SIG-M5 (cell line): Measurements from ENCODE around the gene MAT2B.

Source experiments
- DNase-seq: peaks from one replicate; lab custom pipeline; 2025; lab: John Stamatoyannopoulos, UW

Gene MAT2B

DNA sequence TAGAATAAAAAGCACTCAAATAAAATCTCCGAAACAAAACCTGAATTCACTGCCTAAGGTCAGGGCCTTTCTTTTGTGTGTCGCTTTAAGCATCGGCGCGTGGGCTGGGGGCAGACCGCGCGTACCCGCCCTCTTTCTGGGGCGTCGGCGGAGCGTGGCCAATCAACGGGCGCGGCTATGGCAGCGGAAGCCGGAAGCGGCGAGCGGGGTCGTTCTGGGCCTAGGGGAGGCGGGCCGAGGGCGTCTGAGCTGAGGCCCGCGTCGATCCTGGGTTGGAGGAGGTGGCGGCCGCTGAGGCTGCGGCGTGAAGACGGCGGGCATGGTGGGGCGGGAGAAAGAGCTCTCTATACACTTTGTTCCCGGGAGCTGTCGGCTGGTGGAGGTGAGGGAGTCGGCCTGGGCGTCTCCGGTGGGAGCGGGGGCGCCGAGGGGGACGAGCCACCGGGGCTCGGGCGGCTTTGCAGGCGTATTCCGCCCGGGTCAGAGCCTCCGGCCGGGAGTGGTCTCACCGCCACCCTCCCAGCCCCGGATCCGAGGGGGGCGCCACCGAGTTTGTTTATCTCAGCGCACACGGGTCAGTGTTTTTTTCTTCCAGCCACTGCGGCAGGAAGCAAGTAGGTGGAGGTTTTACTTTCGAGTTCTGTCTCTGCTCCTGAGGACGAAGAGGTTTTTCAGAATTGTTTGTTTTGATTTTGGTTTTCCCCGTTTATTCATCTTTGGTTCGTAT is at the start of gene MAT2B:
MAT2B (plus strand) TSS at position 252 of the 727 bp plus-strand sequence; CDS start at position 320, 68 bp downstream.
- DNase-seq: peak; percentile 75

DNA sequence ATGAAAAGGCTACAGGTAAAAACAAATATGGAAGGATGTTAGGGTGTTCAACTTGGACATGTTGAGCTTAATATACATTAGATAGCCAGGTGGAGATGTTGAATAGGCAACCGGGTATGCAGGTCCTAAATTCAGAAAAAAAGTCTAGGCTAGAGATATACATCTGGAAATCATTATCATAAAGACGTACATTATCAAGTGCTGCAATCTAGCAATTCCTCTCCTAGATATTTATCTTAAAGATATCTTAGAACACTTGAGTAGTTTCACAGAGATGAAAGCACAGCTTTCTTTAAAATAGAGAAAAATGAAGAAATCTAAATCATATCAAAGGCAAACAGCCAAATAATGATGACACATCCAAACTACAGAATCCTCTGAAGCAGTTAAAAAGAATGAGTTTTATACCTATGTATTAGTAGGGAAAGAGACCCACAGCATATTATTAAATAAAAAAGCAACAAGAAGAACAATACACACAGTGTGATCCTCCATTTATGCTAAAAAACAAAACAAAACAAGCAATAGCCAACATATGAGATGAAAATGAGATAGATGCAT is 49.3 kb upstream of the MAT2B start:
- no peak for DNase-seq

DNA sequence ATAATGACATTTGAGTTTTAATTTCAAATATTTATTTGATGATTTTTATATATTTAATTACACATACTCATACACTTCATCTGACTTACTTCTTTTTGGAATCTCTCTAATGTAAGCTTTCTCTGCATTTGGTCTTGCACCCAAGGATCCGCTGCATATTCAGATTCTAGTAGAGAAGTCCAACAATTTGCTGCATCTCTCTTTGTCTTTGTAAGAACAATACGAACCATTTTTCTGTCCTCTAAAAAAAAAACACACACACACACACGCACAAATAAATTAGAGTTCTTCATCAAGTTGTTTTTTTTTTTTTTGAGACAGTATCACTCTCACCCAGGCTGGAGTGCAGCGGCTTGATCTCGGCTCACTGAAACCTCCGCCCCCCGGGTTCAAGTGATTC is 48.6 kb upstream of the MAT2B start:
- DNase-seq: no peak

DNA sequence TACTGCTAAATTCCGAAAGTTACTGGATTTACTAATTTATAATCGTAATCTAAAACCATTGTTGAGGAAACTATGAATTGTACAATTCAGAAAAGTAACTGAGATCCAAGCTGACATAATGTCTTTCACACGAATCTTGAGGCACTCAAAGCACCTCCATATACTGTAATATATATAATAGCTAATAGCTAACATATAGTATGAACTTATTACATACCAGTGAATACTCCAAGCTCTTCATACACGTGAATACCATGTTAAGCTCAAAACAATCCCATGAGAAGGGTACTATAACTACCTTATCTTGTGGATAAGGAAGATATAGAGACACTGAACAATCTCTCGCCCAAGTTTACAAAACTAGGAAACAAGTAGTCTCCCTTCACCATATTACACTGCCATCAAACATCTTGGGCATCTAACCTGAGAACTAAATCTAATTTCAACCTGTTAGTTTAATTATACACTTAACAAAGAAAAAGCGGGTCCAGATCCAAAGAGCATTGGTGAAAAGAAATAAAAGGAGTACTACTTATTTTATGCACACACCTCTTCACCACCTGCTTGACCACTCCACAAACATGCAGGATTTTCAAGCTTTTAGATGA is 46.5 kb upstream of the MAT2B start:
- DNase-seq: no peak

DNA sequence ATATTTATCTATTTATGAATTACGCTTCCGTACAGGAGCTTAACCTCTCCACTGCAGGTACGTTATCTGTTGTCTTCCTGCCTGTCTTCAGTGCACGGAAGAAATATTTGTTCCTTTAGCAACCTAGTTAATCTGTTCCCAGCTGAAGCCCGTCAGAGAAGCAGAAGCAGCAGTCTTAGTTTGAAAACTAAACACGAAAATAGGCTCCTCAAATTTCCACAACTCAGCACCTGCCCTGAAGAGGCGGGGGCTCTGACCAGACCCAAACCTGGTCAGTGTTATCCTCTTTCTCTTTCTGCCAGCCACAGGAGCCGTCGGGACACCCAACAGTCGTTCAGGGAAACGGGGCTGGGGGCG is 46.0 kb upstream of the MAT2B start:
- DNase-seq: no peak

DNA sequence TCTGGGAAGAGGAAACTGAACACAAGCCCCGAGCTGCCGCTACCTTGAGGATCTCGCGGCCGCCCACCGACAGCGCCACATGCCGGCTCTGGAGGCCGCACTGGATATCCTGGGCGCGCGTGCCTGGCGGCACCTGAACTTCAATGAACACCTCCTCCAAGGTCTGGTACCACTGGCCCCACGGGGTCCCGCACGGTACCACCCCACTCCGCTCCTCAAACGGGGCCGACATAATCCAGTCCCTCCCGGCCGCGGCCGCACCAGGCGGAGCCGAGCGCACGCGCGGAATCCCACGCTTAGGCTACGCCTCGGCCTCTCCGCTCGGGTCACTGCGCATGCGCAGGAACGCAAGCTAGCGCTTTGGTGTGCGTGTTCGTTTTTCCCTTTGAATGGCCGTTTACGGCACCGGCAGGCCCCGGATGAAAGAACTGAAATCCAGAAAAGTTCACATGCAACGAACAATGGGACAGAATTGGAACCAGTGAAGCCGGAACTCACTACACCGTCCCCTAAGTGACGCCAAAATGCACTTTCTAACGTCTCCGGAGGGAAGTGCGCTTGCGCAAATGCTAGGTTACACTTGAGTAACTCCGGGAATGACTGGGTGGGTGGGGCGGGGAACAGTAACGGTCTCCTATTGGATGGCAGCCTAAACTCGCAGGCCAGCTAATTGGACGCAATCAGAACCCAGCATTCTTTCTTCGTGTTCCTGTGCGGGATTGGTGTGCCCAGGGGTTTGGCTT is 45.4 kb upstream of the MAT2B start, which contains the start of gene NUDCD2:
NUDCD2 (minus strand) TSS at position 284 of the 743 bp plus-strand sequence; CDS start at position 232, 52 bp downstream.
- peak; percentile 97 for DNase-seq

DNA sequence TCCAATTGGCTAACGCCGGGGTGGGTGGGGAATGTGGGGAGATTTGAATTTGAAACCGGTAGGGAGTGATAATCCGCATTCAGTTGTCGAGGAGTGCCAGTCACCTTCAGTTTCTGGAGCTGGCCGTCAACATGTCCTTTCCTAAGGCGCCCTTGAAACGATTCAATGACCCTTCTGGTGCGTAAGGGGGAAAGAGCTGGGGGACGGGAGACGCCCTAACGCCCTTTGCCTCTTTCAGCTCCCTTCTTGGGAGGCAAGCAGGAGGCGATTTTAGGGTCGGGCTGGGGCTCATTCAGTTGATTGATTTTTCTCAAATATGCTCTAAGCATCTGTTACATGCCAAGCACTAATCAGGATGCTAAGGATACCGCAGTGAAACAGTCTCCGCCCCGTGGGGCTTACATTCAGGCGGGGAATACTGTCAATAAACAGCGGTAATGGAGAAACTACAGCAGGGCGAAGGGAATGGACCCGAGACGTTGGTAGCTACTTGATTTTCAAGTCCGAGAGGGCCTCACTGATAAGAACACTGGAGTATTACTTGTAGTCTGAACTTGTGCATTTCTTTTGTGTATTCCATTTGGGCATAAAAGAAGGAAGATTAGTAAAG is 44.8 kb upstream of the MAT2B start, which contains the start of gene HMMR:
HMMR (plus strand) TSS at position 71 of the 610 bp plus-strand sequence; CDS start at position 132, 61 bp downstream.
- no peak for DNase-seq

DNA sequence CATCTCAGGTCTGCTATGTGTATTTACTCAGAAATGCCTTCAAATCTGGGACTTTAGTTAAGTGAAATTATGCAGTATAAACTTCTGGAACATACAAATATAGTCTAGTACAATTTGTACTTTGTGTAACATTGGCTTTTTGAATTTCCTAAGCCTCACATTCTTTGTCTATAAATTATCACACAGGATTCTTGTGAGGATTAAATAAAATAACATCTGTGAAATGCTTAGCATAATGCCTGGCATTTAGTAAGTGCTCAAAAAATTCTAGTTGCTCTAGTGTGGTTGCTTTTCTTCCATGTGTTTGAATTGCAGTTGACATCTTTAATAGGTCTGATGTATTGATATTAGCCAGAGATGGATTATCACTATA is 42.4 kb upstream of the MAT2B start:
- DNase-seq: no peak

DNA sequence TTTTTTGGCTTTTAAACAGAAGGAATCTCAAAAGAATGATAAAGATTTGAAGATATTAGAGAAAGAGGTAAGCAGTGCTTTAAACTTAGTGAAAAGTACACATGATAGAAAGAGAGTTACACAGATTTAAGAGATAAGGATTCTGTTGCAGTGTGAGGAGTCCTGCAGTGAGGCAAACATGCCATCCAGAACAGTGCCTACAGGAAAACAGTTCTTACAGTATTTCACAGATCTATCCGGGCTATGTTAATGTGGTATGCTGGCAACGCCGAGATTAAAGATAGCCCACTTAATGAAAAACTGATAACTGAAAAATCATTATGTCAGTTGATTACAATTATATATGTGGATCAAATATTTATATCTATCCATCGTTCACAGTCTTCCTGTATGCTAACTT is 37.7 kb upstream of the MAT2B start:
- DNase-seq: no peak

DNA sequence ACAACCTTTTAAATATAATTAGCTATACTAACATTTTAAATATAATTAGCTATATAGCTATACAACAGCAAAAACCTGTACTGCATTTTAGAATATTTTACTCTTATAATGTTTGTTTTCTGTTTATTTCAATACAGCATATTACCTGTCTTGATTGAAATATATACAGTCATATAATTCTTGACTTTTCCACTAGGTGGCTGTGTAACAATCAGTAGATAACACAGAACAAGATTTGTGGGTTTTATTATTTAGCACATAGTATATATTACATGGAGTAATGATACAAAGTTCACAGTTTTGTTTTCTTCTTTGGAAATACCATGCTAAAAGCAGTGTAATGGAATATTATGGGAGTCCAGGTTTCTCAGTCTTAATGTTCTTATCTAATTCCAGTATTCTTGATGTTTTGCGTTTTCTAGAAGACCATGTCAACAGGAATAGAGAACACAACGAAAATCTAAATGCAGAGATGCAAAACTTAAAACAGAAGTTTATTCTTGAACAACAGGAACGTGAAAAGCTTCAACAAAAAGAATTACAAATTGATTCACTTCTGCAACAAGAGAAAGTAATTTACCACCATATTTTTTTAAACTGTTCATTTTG is 31.7 kb upstream of the MAT2B start:
- DNase-seq: no peak

DNA sequence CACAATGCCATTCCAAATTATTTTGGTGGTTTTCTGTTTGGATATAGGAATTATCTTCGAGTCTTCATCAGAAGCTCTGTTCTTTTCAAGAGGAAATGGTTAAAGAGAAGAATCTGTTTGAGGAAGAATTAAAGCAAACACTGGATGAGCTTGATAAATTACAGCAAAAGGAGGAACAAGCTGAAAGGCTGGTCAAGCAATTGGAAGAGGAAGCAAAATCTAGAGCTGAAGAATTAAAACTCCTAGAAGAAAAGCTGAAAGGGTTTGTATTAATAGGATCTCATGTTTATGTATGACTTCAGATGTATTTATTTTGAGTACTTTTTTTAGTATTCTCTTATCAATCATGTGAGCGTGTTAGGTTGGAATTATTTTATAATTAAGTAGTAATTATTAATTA is 30.0 kb upstream of the MAT2B start:
- no peak for DNase-seq

DNA sequence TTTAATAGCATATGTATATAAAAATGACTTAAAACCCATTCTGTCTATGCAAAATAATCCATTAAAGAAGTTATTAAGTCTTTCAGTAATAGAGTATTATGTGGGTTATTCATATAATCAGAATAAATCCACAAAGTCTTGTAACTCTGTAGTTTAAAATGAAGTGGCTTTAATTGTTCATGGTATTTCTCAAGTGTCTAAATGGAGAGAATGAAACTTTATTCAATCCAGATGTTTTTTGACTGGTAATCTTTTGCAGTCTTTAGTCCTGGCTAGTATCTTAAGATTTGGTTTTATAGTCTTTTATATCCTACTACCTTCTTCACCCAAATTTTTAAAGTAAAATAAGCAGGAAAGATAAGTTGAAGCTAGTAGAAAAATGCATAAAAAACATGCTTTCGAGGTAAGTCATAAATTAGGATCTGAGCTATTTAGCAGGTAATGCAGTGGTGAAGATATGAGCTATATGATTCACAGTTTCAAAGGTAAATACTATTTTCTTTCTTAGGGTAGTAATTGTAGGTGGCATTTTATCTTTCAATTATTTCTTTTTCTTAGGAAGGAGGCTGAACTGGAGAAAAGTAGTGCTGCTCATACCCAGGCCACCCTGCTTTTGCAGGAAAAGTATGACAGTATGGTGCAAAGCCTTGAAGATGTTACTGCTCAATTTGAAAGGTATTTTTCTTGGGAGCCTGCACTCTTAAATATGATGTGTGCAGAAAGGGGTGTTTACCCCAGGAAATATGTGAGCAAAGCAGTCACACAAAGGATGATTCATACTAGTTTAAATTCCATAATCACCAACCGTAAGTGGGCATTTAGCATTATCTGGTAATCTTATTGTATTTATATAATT is 27.1 kb upstream of the MAT2B start:
- no peak for DNase-seq

DNA sequence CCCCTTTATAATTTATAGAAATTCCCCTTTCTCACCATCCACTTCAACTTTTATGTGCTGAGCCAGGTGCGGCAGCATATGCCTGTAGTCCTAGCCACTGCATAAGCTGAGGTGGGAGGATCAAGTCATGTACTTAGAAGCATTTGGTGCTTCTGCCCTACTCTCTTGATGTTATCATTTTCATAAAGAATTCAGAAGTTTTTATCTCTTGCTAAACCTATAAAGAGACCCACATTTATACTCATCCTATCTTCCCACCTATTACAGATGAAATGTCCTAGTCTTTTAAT is 26.5 kb upstream of the MAT2B start:
- no peak for DNase-seq

DNA sequence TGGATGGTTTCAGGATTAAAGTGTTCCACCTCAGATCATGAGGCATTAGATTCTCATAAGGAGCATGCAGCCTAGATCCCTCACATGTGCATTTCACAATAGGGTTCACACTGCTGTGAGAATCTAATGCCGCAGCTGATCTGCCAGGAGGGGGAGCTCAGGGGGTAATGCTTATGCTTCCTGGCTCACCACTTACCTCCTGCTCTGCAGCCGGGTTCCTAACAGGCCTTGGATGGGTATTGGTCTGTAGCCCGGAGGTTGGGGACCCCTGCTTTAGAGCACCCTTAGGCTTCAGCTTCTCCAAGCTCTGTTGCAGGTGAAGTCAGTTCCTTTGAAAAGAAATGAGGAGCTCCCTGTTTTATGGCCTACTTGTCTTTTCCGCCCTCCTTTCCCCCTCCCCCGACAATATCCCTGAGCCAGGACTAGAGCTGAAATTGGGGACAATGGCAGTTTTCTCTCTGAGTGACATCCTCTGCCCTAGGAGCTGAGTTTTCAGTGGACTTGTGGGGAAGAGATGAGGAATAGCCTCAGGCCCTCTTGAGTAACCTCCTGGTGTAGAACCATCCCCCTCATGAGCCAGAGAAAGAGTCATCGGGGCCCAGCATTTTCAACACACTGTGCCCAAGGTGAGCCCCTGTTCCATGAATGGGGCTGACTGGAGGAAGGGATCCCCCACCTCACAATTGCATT is 16.2 kb upstream of the MAT2B start:
- DNase-seq: no peak

DNA sequence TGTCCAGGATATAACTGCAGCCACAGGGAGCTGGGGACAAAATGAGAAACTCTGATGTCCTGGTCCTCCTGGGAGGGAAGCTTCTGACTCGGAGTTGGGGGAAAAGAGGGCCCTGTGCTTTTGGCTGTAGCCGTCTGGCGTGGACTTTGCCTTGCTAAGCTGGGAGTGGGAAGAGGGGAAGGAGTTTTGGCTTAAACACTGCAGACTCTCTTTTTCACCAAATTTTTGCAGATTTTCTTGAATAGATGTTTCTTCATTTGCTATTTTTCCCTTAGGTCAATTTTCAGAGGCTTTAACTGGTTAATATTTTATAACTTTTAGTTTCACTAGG is 15.7 kb upstream of the MAT2B start:
- DNase-seq: no peak

DNA sequence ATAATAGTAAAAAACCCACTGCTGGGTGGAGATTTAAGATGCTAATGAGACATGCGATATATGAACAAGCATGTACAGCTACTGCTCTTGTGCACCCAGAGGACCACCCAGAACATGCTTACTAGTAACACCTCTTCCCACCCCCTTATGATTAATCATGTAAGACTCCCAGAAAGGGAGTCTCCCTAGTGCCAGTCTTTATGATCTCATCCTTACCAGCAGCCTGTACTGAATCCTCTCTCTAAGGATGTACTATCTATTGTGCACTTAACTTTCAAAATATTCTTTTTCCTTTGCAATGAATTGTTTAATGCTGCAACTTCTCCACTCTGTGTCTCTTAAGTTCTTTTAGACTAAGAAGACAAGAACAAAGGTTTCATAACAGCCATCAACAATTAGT is 9.1 kb upstream of the MAT2B start:
- DNase-seq: no peak

DNA sequence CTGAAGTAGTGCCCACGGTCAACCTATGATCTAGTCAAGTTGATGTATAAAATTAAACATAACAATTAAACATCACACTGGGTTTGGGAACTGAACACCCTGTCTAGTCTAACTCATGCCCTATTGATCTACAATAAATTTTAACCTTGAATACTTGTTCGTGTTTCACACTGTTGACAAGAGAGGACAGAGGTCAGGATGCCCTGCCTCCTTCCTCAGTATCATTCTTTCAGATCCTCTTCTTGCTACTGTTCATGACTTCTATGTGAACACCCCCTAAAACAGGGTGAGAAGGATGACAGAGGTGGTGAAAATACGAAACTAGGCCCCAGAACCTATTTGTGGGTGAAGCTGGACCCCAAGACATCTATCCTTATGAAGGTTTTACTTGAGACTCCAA is 8.1 kb upstream of the MAT2B start:
- DNase-seq: no peak

DNA sequence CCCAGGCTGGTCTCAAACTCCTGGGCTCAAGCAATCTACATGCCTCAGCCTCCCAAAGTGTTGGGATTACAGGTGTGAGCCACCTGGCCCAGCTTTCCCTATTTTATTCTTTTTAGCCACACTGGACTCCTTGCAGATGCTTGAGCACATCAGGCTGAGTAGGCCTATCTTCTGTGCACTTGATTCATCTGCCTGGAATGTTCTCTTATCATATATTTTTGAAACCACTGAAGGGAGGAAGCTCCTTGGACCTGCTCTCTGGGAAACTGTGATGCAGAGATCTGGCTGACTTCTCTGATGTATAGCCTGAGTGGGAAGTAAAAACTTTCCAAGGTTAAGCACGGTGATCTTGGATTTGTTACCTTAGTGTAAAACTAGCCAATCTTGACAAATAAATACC is 6.5 kb upstream of the MAT2B start:
- no peak for DNase-seq

DNA sequence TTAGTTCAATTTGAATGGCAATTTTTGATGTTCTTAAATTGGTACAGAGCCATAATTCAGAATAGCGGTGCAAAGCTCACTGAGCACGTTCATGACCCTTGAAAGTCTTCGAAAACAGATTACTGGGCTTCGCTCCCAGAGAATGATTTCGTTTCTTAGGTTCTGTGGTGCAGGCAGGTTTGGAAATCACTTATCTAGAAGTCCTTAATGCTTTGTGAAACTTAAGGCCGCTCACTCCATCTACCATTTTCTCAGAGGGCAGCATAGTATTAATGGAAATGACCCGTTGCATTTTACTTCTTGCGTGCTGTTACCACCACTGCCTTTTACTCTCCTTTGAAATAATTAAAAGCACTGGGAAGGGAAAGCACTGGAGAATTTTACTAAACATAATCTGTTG is 2.9 kb upstream of the MAT2B start:
- DNase-seq: no peak
